Measurements from ENCODE around the gene MS4A13. TPM values are rescaled to one million over a fixed set of nuclear protein-coding genes. Genes with fewer than 3 reads are reported as not detected.

Gene MS4A13
- total and polyA plus RNA-seq, 4 donors = not detected

- no peaks in the 10 kb centered on the region for H3K4me1 ChIP-seq (ENCODE audit: control insufficient read depth in 4 of 4, insufficient read depth in 4 of 4, low read length in 3 of 4)
- no peaks in the 10 kb centered on the region for H3K27me3 ChIP-seq (ENCODE audit: control insufficient read depth in 4 of 4, insufficient read depth in 4 of 4, low read length in 3 of 4)
- no peak overlapping the region for H3K9ac ChIP-seq (ENCODE audit: low read depth in 1 of 2, low read length in 2 of 2)
- H3K36me3 ChIP-seq (ENCODE audit: control insufficient read depth in 4 of 4, insufficient read depth in 3 of 4, low read depth in 1 of 4, low read length in 3 of 4) = no peaks in the 10 kb centered on the region
- no peak for TF ChIP-seq RXRA (IDR thresholded peaks at IDR 0.05)
- TF ChIP-seq NR2F2 (IDR thresholded peaks at IDR 0.05) = no peak
- no peak for TF ChIP-seq ZBTB33 (IDR thresholded peaks at IDR 0.05)
- no peak for TF ChIP-seq HNF4G (IDR thresholded peaks at IDR 0.05)
- TF ChIP-seq ATF3 (IDR thresholded peaks at IDR 0.05) = no peak
- TF ChIP-seq JUND (IDR thresholded peaks at IDR 0.05) = no peak
- no peak for TF ChIP-seq HNF4A (conservative IDR thresholded peaks at IDR 0.05)
- TF ChIP-seq TAF1 (conservative IDR thresholded peaks at IDR 0.05) = no peak
- no peak for DNase-seq (ENCODE audit: low spot score)
- H3K9me3 ChIP-seq (ENCODE audit: control insufficient read depth in 4 of 4, low read length in 3 of 4) = no peaks in the 10 kb centered on the region
- no peak overlapping the region for H3K4me3 ChIP-seq (ENCODE audit: low read depth in 1 of 3, low read length in 3 of 3)
- WGBS = 69% methylated on average over 5 of the region's 5 CpGs
- no peak overlapping the region for H3K27ac ChIP-seq (ENCODE audit: low read depth in 1 of 2, low read length in 2 of 2)
Measured at GRCh38 chr11:60544077-60544476, 28.9 kb downstream of the MS4A13 start.

GRCh38 chr11:60561254-60561653 is 46.1 kb downstream of the MS4A13 start:
- TF ChIP-seq ATF3 (IDR thresholded peaks at IDR 0.05) = no peak
- TF ChIP-seq MAX (IDR thresholded peaks at IDR 0.05) = no peak
- no peak for TF ChIP-seq GABPA (IDR thresholded peaks at IDR 0.05 in 1 of 2, conservative IDR thresholded peaks at IDR 0.05 in 1 of 2)
- no peak for TF ChIP-seq EGR1 (IDR thresholded peaks at IDR 0.05; ENCODE audit: low read depth in 2 of 2)
- no peak for TF ChIP-seq JUND (IDR thresholded peaks at IDR 0.05)
- no peak for TF ChIP-seq SP1 (IDR thresholded peaks at IDR 0.05)
- no peak for TF ChIP-seq YY1 (IDR thresholded peaks at IDR 0.05)
- TF ChIP-seq NR2F2 (IDR thresholded peaks at IDR 0.05) = no peak
- no peak for TF ChIP-seq REST (IDR thresholded peaks at IDR 0.05)
- no peak for TF ChIP-seq RXRA (IDR thresholded peaks at IDR 0.05)
- no peak for TF ChIP-seq FOXA1 (IDR thresholded peaks at IDR 0.05)
- TF ChIP-seq ZBTB33 (IDR thresholded peaks at IDR 0.05) = no peak
- TF ChIP-seq RAD21 (IDR thresholded peaks at IDR 0.05) = no peak
- TF ChIP-seq TAF1 (conservative IDR thresholded peaks at IDR 0.05) = no peak
- TF ChIP-seq HNF4A (conservative IDR thresholded peaks at IDR 0.05) = no peak
- WGBS = 34% methylated on average over 2 of the region's 2 CpGs
- H3K27me3 ChIP-seq (ENCODE audit: control insufficient read depth in 4 of 4, insufficient read depth in 4 of 4, low read length in 3 of 4) = peaks cover 0 to 2% (median 0%) of the 10 kb centered on the region in 4 donors

More at GRCh38 chr11:60561254-60561653, 46.1 kb downstream of the MS4A13 start:
- H3K36me3 ChIP-seq (ENCODE audit: control insufficient read depth in 4 of 4, insufficient read depth in 3 of 4, low read depth in 1 of 4, low read length in 3 of 4) = no peaks in the 10 kb centered on the region
- no peak for DNase-seq (ENCODE audit: low spot score)
- H3K27ac ChIP-seq (ENCODE audit: low read depth in 1 of 2, low read length in 2 of 2) = no peak overlapping the region
- H3K9ac ChIP-seq (ENCODE audit: low read depth in 1 of 2, low read length in 2 of 2) = no peak overlapping the region
- no peak overlapping the region for H3K4me3 ChIP-seq (ENCODE audit: low read depth in 1 of 3, low read length in 3 of 3)
- no peaks in the 10 kb centered on the region for H3K4me1 ChIP-seq (ENCODE audit: control insufficient read depth in 4 of 4, insufficient read depth in 4 of 4, low read length in 3 of 4)
- peaks cover 0 to 9% (median 7%) of the 10 kb centered on the region in 4 donors for H3K9me3 ChIP-seq (ENCODE audit: control insufficient read depth in 4 of 4, low read length in 3 of 4)
